Tibial nerve (tissue), 4 donors: ENCODE measurements around the gene ARSB. TPM values are rescaled to one million over a fixed set of nuclear protein-coding genes. Genes with fewer than 3 reads are reported as not detected.

Source experiments
- DNase-seq, 2 donors: peaks; one replicate each; pipeline ENCODE4 v3.0.0-alpha.2; 2019; ENCODE audit warnings: low spot score in 2 of 2
- H3K27ac ChIP-seq, 4 donors: fragments of 200-600 bp; sonication (generic) in 3 of 4; one replicate each; pipeline ENCODE4 v1.5.1; 2017 to 2019; ENCODE audit warnings: mild to moderate bottlenecking in 1 of 4
- H3K27me3 ChIP-seq, 2 donors: fragments of 200-600 bp; sonication (generic) in 1 of 2; one replicate each; pipeline versions ENCODE4 v1.5.1 to v1.6.0; 2017 to 2019
- H3K36me3 ChIP-seq, 3 donors: fragments of 200-600 bp; sonication (generic); one replicate each; pipeline ENCODE4 v1.5.1; 2018 to 2019
- H3K4me1 ChIP-seq, 4 donors: fragments of 200-600 bp; sonication (generic) in 3 of 4; one replicate each; pipeline ENCODE4 v1.5.1; 2017 to 2019
- H3K4me3 ChIP-seq, 4 donors: fragments of 200-600 bp; sonication (generic) in 3 of 4; one replicate each; pipeline ENCODE4 v1.5.1; 2017 to 2019; ENCODE audit warnings: mild to moderate bottlenecking in 1 of 4, moderate library complexity in 1 of 4
- H3K9me3 ChIP-seq, 4 donors: fragments of 200-600 bp; sonication (generic) in 3 of 4; one replicate each; pipeline ENCODE4 v1.5.1; 2017 to 2019
- CTCF ChIP-seq, 5 experiments: fragments of 200-600 bp in 3 of 5; fragments of 450-650 bp in 2 of 5; sonication (generic) in 3 of 5; IDR thresholded peaks; one replicate each; pipeline ENCODE4 v1.5.1; 2016 to 2019; ENCODE audit warnings: antibody characterized with exemption in 5 of 5, mild to moderate bottlenecking in 3 of 5, moderate library complexity in 2 of 5
- EP300 ChIP-seq, 2 donors: sonication (generic); formaldehyde crosslinking; IDR thresholded peaks; one replicate each; pipeline ENCODE4 v1.6.1; 2017; ENCODE audit warnings: antibody characterized with exemption in 2 of 2, mild to moderate bottlenecking in 1 of 2
- POLR2A ChIP-seq, 2 donors: fragments of 450-650 bp; IDR thresholded peaks; one replicate each; pipeline ENCODE4 v1.6.1; 2017; ENCODE audit warnings: antibody characterized with exemption in 2 of 2, mild to moderate bottlenecking in 2 of 2, moderate library complexity in 2 of 2
- WGBS, 2 donors: methylation state at CpG; one replicate each; pipeline ENCODE4 v1.1.5; 2018; 5-methylcytosine and 5-hydroxymethylcytosine counted together
- total RNA-seq, 4 donors: library from RNA; depleted of rRNA; stranded (reverse); fragments of >200 nt; gene quantifications; one replicate each; pipeline ENCODE4 v1.1.0, GENCODE V29; 2016

Gene ARSB
- total RNA-seq, 4 donors from 2014 or later: 8.3 to 19.8 (median 15.5) TPM

GRCh38 chr5:78841767-78842166, 143.3 kb downstream of the ARSB start:
- no peak for DNase-seq
- Histone ChIP-seq H3K4me3 (no peak overlapping the region), H3K27me3 (no peaks in the 10 kb centered on the region), H3K9me3 (peaks cover 0 to 7% (median 3%) of the 10 kb centered on the region in 4 donors), H3K4me1 (no peaks in the 10 kb centered on the region), H3K36me3 (peaks cover 0 to 15% (median 0%) of the 10 kb centered on the region in 3 donors), H3K27ac (no peak overlapping the region)
- 79 to 81% methylated on average over 2 of the region's 2 CpGs for WGBS, 2 donors
- TF ChIP-seq CTCF (IDR thresholded peaks at IDR 0.05) (no peak), EP300 (IDR thresholded peaks at IDR 0.05) (no peak), POLR2A (IDR thresholded peaks at IDR 0.05) (no peak)

- no peak overlapping the region for H3K4me3 ChIP-seq
- no peaks in the 10 kb centered on the region for H3K27me3 ChIP-seq
- no peak for TF ChIP-seq POLR2A (IDR thresholded peaks at IDR 0.05)
- no peak for TF ChIP-seq CTCF (IDR thresholded peaks at IDR 0.05)
- no peak for TF ChIP-seq EP300 (IDR thresholded peaks at IDR 0.05)
- WGBS, 2 donors: 87 to 89% methylated on average over 3 of the region's 3 CpGs
- H3K36me3 ChIP-seq: peaks cover 0 to 15% (median 0%) of the 10 kb centered on the region in 3 donors
- no peak overlapping the region for H3K27ac ChIP-seq
- no peak for DNase-seq
- no peaks in the 10 kb centered on the region for H3K4me1 ChIP-seq
- no peaks in the 10 kb centered on the region for H3K9me3 ChIP-seq
Measured at GRCh38 chr5:78838753-78839152, 146.4 kb downstream of the ARSB start.

GRCh38 chr5:78837836-78838235, 147.3 kb downstream of the ARSB start:
- H3K36me3 ChIP-seq: peaks cover 0 to 15% (median 0%) of the 10 kb centered on the region in 3 donors
- H3K27me3 ChIP-seq: no peaks in the 10 kb centered on the region
- no peak overlapping the region for H3K4me3 ChIP-seq
- no peak overlapping the region for H3K27ac ChIP-seq
- WGBS, 2 donors: 92 to 94% methylated on average over 5 of the region's 5 CpGs
- H3K9me3 ChIP-seq: no peaks in the 10 kb centered on the region
- no peak for TF ChIP-seq EP300 (IDR thresholded peaks at IDR 0.05)
- TF ChIP-seq POLR2A (IDR thresholded peaks at IDR 0.05): no peak
- TF ChIP-seq CTCF (IDR thresholded peaks at IDR 0.05): no peak
- H3K4me1 ChIP-seq: no peaks in the 10 kb centered on the region
- DNase-seq: no peak

- H3K4me3 ChIP-seq: no peak overlapping the region
- WGBS, 2 donors: 94 to 96% methylated on average over 9 of the region's 9 CpGs
- peaks cover 0 to 15% (median 0%) of the 10 kb centered on the region in 4 donors for H3K4me1 ChIP-seq
- no peak overlapping the region for H3K27ac ChIP-seq
- H3K36me3 ChIP-seq: peaks cover 0 to 15% (median 0%) of the 10 kb centered on the region in 3 donors
- TF ChIP-seq POLR2A (IDR thresholded peaks at IDR 0.05) (no peak), CTCF (IDR thresholded peaks at IDR 0.05) (no peak), EP300 (IDR thresholded peaks at IDR 0.05) (no peak)
- no peaks in the 10 kb centered on the region for H3K27me3 ChIP-seq
- no peaks in the 10 kb centered on the region for H3K9me3 ChIP-seq
- DNase-seq: no peak
Measured at GRCh38 chr5:78835176-78835575, 149.9 kb downstream of the ARSB start.

- TF ChIP-seq POLR2A (IDR thresholded peaks at IDR 0.05) (no peak), EP300 (IDR thresholded peaks at IDR 0.05) (no peak), CTCF (IDR thresholded peaks at IDR 0.05) (no peak)
- no peaks in the 10 kb centered on the region for H3K27me3 ChIP-seq
- WGBS, 2 donors: 78 to 87% methylated on average over 3 of the region's 3 CpGs
- no peak overlapping the region for H3K4me3 ChIP-seq
- H3K36me3 ChIP-seq: peaks cover 0 to 7% (median 0%) of the 10 kb centered on the region in 3 donors
- DNase-seq: no peak
- peaks cover 0 to 3% (median 0%) of the 10 kb centered on the region in 4 donors for H3K9me3 ChIP-seq
- peaks cover 0 to 20% (median 0%) of the 10 kb centered on the region in 4 donors for H3K4me1 ChIP-seq
- no peak overlapping the region for H3K27ac ChIP-seq
Measured at GRCh38 chr5:78833284-78833683, 151.8 kb downstream of the ARSB start.
